Islet precursor cell (in vitro differentiated cells): Measurements from ENCODE around the gene CGB7.
A peak's percentile ranks its signal among the peaks of the same experiment; 100 is the strongest.

ENCODE experiments used
- DNase-seq: peaks from one replicate; pipeline ENCODE4 v3.0.0-alpha.2; 2018

Gene CGB7

DNA sequence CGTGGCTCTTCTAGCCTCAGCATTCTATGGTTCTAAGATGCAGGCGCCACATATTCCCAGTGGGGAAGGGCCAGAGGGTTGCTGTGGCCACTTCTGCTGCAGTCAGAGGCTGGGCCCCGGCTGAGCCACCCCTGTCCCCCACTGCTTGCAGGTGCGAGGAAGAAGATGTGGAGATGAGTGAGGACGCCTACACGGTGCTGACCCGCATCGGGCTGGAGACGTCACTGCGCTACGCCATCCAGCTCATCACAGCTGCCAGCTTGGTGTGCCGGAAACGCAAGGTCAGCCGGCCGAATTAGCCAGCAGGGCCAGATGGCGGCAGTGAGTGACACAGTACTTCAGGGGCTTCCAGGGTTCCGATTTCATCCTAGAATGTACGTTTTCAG, 42.7 kb downstream of the CGB7 start:
- DNase-seq: peak; percentile 48

DNA sequence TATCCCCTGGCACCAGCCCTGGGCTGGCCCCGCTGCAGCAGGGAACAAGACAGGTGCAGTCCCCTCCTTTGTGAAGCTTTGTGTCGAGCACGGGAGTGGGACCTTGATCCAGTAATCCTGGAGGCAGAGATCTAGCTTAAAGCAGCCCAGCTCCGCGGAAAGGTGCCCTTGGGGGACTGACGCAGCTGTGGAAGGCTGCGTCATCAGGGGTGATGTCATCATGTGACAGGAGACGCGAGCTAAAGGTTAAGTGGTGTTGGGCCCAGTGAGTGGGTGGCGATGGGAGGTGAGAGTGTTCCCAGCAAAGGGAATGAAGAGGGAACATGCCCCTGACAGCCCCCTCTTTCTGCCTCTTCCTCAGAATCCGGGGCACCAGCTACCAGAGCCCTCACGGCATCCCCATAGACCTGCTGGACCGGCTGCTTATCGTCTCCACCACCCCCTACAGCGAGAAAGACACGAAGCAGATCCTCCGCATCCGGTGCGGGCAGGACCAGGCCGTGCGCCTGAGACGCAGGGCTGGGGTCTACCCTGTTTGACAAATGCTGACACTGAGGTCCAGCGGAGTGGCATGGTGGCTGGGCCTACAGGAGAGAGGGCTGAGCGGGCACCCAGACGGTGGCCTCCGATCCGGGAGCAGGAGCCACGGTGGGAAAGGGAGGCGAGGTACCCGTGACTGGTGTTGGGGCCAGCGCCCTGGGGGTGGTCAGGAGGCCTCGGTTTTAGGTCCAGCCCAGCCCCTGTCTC, 43.3 kb downstream of the CGB7 start:
- DNase-seq: peak; percentile 61

DNA sequence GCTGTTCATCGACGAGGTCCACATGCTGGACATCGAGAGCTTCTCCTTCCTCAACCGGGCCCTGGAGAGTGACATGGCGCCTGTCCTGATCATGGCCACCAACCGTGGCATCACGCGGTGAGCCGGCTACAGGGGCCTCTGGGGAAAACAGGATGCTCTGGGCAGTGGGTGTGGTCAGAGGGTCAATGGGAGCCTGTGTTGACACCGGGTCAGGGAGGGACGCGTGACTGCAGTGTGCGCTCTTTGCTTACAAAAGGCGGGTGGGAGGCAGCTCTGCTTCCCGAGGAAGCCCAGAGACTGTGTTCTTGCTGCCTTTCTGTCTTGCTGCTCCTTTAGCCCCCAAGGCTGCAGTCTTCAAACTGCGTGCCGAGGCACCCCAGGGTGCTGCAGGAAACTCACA, 46.4 kb downstream of the CGB7 start:
- DNase-seq: no peak

DNA sequence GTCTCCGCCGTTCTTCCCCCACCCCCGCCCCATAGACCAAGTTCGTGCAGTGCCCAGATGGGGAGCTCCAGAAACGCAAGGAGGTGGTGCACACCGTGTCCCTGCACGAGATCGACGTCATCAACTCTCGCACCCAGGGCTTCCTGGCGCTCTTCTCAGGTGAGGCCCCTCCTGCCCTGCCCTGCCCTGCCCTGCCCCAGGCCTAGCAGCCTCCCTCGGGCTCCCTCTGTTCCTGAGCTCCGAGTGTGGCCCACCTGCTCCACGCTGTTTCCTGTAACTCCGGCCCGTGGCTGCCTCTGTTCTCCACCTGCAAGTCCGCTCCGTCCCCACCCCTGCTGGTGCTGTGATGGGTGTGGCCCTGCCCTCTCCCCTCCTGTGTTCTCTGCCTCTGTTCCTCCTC, 47.1 kb downstream of the CGB7 start:
- DNase-seq: no peak

DNA sequence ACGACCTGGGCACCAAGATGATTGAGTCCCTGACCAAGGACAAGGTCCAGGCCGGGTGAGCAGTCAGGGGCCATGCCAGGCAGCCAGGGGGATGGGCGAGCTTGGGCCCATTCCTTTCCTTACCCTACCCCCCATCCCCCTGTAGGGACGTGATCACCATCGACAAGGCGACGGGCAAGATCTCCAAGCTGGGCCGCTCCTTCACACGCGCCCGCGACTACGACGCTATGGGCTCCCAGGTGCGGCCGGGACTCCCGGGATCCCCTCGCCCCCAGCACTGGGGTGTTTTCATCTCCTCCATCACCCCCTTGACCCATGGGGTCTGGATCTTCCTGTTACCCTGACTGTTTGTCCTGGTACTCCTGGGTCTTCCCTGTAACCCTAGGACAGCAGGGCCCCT, 47.7 kb downstream of the CGB7 start:
- no peak for DNase-seq

DNA sequence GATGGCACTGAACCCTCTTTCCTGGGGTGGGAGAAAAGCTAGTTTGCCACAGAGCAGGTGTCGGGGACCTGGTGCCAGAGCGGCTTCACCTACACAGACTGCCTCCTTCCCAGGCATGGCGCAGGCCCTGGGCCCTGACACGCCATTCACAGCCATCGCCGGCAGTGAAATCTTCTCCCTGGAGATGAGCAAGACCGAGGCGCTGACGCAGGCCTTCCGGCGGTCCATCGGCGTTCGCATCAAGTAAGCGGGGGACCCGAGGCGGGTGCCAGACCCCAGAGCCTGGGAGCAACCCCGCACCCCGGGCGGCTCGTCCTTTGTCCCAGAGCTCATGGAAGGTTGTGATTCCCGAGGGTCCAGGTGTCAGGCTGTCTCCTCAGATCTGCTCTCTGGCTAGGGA, 50.6 kb downstream of the CGB7 start:
- no peak for DNase-seq

DNA sequence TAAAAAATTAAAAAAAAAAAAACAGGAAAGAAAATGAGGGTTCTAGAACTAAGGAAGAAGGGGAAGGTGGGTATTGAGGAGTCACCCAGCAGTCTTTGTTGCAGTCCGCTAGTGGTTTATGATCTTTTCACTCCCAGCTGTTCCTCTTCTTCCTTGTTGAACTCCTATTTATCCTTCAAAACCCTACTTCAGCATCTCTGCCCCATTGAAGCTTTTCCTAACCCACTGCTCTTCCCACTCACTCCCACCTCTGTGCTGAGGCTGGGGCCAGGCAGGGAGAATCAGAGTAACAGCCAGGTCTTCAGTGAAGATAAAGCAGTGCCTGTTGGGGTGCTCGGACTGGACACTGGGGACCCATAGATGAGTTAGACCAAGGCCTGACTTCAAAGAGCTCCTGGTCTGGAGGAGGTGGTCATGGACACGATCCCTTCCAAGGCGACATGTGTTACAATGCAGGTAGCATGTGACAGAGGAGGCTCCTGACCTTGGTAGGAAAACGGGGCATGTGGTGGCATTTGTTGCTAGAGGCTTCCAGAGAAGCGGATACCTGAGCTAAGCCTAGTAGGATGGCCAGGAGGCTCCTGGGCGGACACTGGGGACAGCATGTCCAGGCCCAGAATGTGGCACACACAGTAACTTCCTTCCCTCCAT, 52.5 kb downstream of the CGB7 start:
- DNase-seq: no peak
